Measurements from ENCODE around the gene CDK6. TPM values are rescaled to one million over a fixed set of nuclear protein-coding genes. Genes with fewer than 3 reads are reported as not detected.

Gene CDK6
- total RNA-seq, 2 donors from 2014 or later = 278 to 404 TPM

GRCh38 chr7:92629779-92630178 lies 206.6 kb downstream of the CDK6 start:
- Mint-ChIP-seq H3K27ac (peak overlapping the region; percentile 95 to 96), H3K4me3 (peak overlapping the region; percentile 59), H3K4me1 (ENCODE audit: low read depth in 2 of 2) (peaks cover 69 to 92% of the 10 kb centered on the region in 2 donors), H3K36me3 (peaks cover 43% of the 10 kb centered on the region), H3K9me3 (peaks cover 15% of the 10 kb centered on the region), H3K27me3 (no peaks in the 10 kb centered on the region)
- ATAC-seq = no peak
- DNase-seq (ENCODE audit: low spot score) = no peak

GRCh38 chr7:92627956-92628355 lies 208.4 kb downstream of the CDK6 start:
- Mint-ChIP-seq H3K4me3 (peak overlapping the region; percentile 65), H3K27me3 (no peaks in the 10 kb centered on the region), H3K36me3 (peaks cover 48% of the 10 kb centered on the region), H3K27ac (peak overlapping the region; percentile 95 to 96), H3K4me1 (ENCODE audit: low read depth in 2 of 2) (peaks cover 69 to 90% of the 10 kb centered on the region in 2 donors), H3K9me3 (peaks cover 15% of the 10 kb centered on the region)
- ATAC-seq = no peak
- no peak for DNase-seq (ENCODE audit: low spot score)

- peaks cover 60% of the 10 kb centered on the region for H3K36me3 Mint-ChIP-seq
- peaks cover 71 to 94% of the 10 kb centered on the region in 2 donors for H3K4me1 Mint-ChIP-seq (ENCODE audit: low read depth in 2 of 2)
- H3K4me3 Mint-ChIP-seq = peak overlapping the region; percentile 65
- no peaks in the 10 kb centered on the region for H3K27me3 Mint-ChIP-seq
- peak overlapping the region; percentile 95 to 96 for H3K27ac Mint-ChIP-seq
- DNase-seq (ENCODE audit: low spot score) (no peak), ATAC-seq (no peak)
- peaks cover 15% of the 10 kb centered on the region for H3K9me3 Mint-ChIP-seq
Measured at GRCh38 chr7:92626281-92626809, 210.0 kb downstream of the CDK6 start.

GRCh38 chr7:92625617-92626016 lies 210.8 kb downstream of the CDK6 start:
- H3K9me3 Mint-ChIP-seq = peaks cover 15% of the 10 kb centered on the region
- peak overlapping the region; percentile 95 to 96 for H3K27ac Mint-ChIP-seq
- no peak for DNase-seq (ENCODE audit: low spot score)
- ATAC-seq = peak; percentile 57 to 70
- peak overlapping the region; percentile 72 for H3K4me3 Mint-ChIP-seq
- peaks cover 62% of the 10 kb centered on the region for H3K36me3 Mint-ChIP-seq
- H3K27me3 Mint-ChIP-seq = no peaks in the 10 kb centered on the region
- H3K4me1 Mint-ChIP-seq (ENCODE audit: low read depth in 2 of 2) = peaks cover 74 to 94% of the 10 kb centered on the region in 2 donors

- H3K36me3 Mint-ChIP-seq = peaks cover 56% of the 10 kb centered on the region
- DNase-seq (ENCODE audit: low spot score) = no peak
- H3K27me3 Mint-ChIP-seq = no peaks in the 10 kb centered on the region
- H3K4me1 Mint-ChIP-seq (ENCODE audit: low read depth in 2 of 2) = peaks cover 68 to 83% of the 10 kb centered on the region in 2 donors
- no peak for ATAC-seq
- peak overlapping the region; percentile 72 for H3K4me3 Mint-ChIP-seq
- peaks cover 12% of the 10 kb centered on the region for H3K9me3 Mint-ChIP-seq
- peak overlapping the region; percentile 95 to 96 for H3K27ac Mint-ChIP-seq
Measured at GRCh38 chr7:92624298-92624996, 211.9 kb downstream of the CDK6 start.

GRCh38 chr7:92623544-92623943 lies 212.8 kb downstream of the CDK6 start:
- Mint-ChIP-seq H3K27me3 (no peaks in the 10 kb centered on the region), H3K4me1 (ENCODE audit: low read depth in 2 of 2) (peaks cover 63 to 74% of the 10 kb centered on the region in 2 donors), H3K9me3 (peaks cover 8% of the 10 kb centered on the region), H3K36me3 (peaks cover 47% of the 10 kb centered on the region), H3K27ac (peak overlapping the region; percentile 95 to 96), H3K4me3 (peak overlapping the region; percentile 7)
- DNase-seq (ENCODE audit: low spot score) (no peak), ATAC-seq (no peak)

- Mint-ChIP-seq H3K9me3 (peaks cover 3% of the 10 kb centered on the region), H3K27me3 (no peaks in the 10 kb centered on the region), H3K36me3 (peaks cover 39% of the 10 kb centered on the region), H3K27ac (peak overlapping the region; percentile 95 to 96), H3K4me3 (peak overlapping the region; percentile 28), H3K4me1 (ENCODE audit: low read depth in 2 of 2) (peaks cover 62 to 65% of the 10 kb centered on the region in 2 donors)
- DNase-seq (ENCODE audit: low spot score) (no peak), ATAC-seq (no peak)
Measured at GRCh38 chr7:92622685-92623084, 213.7 kb downstream of the CDK6 start.

- Mint-ChIP-seq H3K4me3 (peak overlapping the region; percentile 28), H3K9me3 (peaks cover 3% of the 10 kb centered on the region), H3K4me1 (ENCODE audit: low read depth in 2 of 2) (peaks cover 58 to 59% of the 10 kb centered on the region in 2 donors), H3K27me3 (no peaks in the 10 kb centered on the region), H3K36me3 (peaks cover 32% of the 10 kb centered on the region), H3K27ac (peak overlapping the region; percentile 95 to 96)
- ATAC-seq (no peak), DNase-seq (ENCODE audit: low spot score) (no peak)
Measured at GRCh38 chr7:92622030-92622429, 214.3 kb downstream of the CDK6 start.

GRCh38 chr7:92621561-92622023 lies 214.8 kb downstream of the CDK6 start:
- Mint-ChIP-seq H3K4me3 (peak overlapping the region; percentile 71), H3K4me1 (ENCODE audit: low read depth in 2 of 2) (peaks cover 54 to 55% of the 10 kb centered on the region in 2 donors)

GRCh38 chr7:92621026-92621540 lies 215.3 kb downstream of the CDK6 start:
- ATAC-seq (peak; percentile 81 to 90), DNase-seq (ENCODE audit: low spot score) (peak; percentile 85)
- H3K36me3 Mint-ChIP-seq = peaks cover 31% of the 10 kb centered on the region
- H3K4me1 Mint-ChIP-seq (ENCODE audit: low read depth in 2 of 2) = peaks cover 50 to 54% of the 10 kb centered on the region in 2 donors
- H3K27ac Mint-ChIP-seq = peak overlapping the region; percentile 95 to 96
- H3K27me3 Mint-ChIP-seq = no peaks in the 10 kb centered on the region
- H3K4me3 Mint-ChIP-seq = peak overlapping the region; percentile 71
- no peaks in the 10 kb centered on the region for H3K9me3 Mint-ChIP-seq

More at GRCh38 chr7:92621561-92622023, 214.8 kb downstream of the CDK6 start:
- Mint-ChIP-seq H3K9me3 (peaks cover 3% of the 10 kb centered on the region), H3K36me3 (peaks cover 31% of the 10 kb centered on the region), H3K27ac (peak overlapping the region; percentile 95 to 96), H3K27me3 (no peaks in the 10 kb centered on the region)
- DNase-seq (ENCODE audit: low spot score) (no peak), ATAC-seq (peak; percentile 64 to 66)

GRCh38 chr7:92615861-92616260 lies 220.5 kb downstream of the CDK6 start:
- Mint-ChIP-seq H3K27me3 (no peaks in the 10 kb centered on the region), H3K27ac (peak overlapping the region; percentile 51 to 68), H3K4me3 (no peak overlapping the region), H3K36me3 (peaks cover 36% of the 10 kb centered on the region), H3K4me1 (ENCODE audit: low read depth in 2 of 2) (peaks cover 19 to 32% of the 10 kb centered on the region in 2 donors), H3K9me3 (no peaks in the 10 kb centered on the region)
- DNase-seq (ENCODE audit: low spot score) (no peak), ATAC-seq (no peak)

GRCh38 chr7:92614660-92615174 lies 221.7 kb downstream of the CDK6 start:
- Mint-ChIP-seq H3K27ac (peak overlapping the region in 1 of 2 donors; percentile 68), H3K4me1 (ENCODE audit: low read depth in 2 of 2) (peaks cover 17 to 37% of the 10 kb centered on the region in 2 donors), H3K36me3 (peaks cover 37% of the 10 kb centered on the region), H3K4me3 (peak overlapping the region; percentile 15), H3K27me3 (no peaks in the 10 kb centered on the region), H3K9me3 (no peaks in the 10 kb centered on the region)
- DNase-seq (ENCODE audit: low spot score) (no peak), ATAC-seq (no peak)

- H3K36me3 Mint-ChIP-seq = peaks cover 41% of the 10 kb centered on the region
- ATAC-seq = no peak
- peaks cover 21 to 40% of the 10 kb centered on the region in 2 donors for H3K4me1 Mint-ChIP-seq (ENCODE audit: low read depth in 2 of 2)
- DNase-seq (ENCODE audit: low spot score) = no peak
- peak overlapping the region; percentile 7 to 66 for H3K27ac Mint-ChIP-seq
- no peak overlapping the region for H3K4me3 Mint-ChIP-seq
- no peaks in the 10 kb centered on the region for H3K9me3 Mint-ChIP-seq
- no peaks in the 10 kb centered on the region for H3K27me3 Mint-ChIP-seq
Measured at GRCh38 chr7:92613720-92614119, 222.7 kb downstream of the CDK6 start.

- peak overlapping the region; percentile 7 to 66 for H3K27ac Mint-ChIP-seq
- H3K4me1 Mint-ChIP-seq (ENCODE audit: low read depth in 2 of 2) = peaks cover 19 to 40% of the 10 kb centered on the region in 2 donors
- H3K9me3 Mint-ChIP-seq = no peaks in the 10 kb centered on the region
- H3K27me3 Mint-ChIP-seq = no peaks in the 10 kb centered on the region
- DNase-seq (ENCODE audit: low spot score) = no peak
- peaks cover 41% of the 10 kb centered on the region for H3K36me3 Mint-ChIP-seq
- H3K4me3 Mint-ChIP-seq = peak overlapping the region; percentile 21
- ATAC-seq = no peak
Measured at GRCh38 chr7:92613214-92613613, 223.2 kb downstream of the CDK6 start.

Measured in natural killer cell treated with Interleukin-12 subunit alpha and Interleukin-12 subunit beta and Interleukin-15 and Interleukin-18, amount 100 ng/mL, for 72 hours (primary cell).